AG04449 (cell line): ENCODE results near the gene NAAA.

Experiments
- CTCF ChIA-PET: fragments of 350-600 bp; formaldehyde crosslinking; extraction: SDS; loops from one replicate; lab custom pipeline; 2021; ENCODE audit warnings: antibody characterized with exemption; lab: Yijun Ruan, JAX
- POLR2A ChIA-PET: fragments of 400-600, 350-600 bp; formaldehyde crosslinking; extraction: SDS; loops from one replicate; lab custom pipeline; 2020; ENCODE audit warnings: antibody characterized with exemption, inconsistent platforms; lab: Yijun Ruan, JAX
- DNase-seq: peaks from one replicate; pipeline ENCODE4 v3.0.0-alpha.2; 2010; ENCODE audit warnings: low read depth, low spot score
- H3K4me3 ChIP-seq: 2 replicates; pipeline ENCODE4 v1.5.1; 2011; ENCODE audit warnings: low read depth, mild to moderate bottlenecking, control low read depth, low read length
- TF ChIP-seq, protein P1 (sequence below): IDR thresholded peaks from one replicate; pipeline ENCODE4 v1.5.1; 2011; ENCODE audit warnings: mild to moderate bottlenecking, moderate library complexity, low read length, control low read depth, inconsistent platforms; ENCODE audit not compliant: insufficient read depth; ENCODE audit errors: missing control alignments

Gene NAAA

DNA sequence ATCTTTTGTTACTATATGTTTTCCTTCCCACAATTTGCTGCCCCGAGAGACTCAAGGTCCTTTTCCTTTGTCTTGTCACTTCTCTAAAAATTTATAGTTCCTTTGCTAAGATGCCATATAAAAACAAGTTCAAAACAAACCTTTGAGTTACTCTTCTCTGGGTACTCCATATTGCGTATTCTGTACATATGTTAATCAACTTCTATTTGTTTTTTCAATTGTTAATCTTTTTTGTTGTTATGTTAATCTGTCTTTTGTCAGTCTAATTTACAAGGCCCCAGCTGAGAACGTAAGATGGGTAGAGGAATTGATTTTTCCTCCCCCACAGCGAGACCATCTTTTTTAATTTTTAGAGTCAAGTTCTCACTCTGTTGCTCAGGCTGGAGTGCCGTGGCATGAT is 31.4 kb downstream of the NAAA start:
- no peak overlapping the region for H3K4me3 ChIP-seq
- TF ChIP-seq, protein P1, sequence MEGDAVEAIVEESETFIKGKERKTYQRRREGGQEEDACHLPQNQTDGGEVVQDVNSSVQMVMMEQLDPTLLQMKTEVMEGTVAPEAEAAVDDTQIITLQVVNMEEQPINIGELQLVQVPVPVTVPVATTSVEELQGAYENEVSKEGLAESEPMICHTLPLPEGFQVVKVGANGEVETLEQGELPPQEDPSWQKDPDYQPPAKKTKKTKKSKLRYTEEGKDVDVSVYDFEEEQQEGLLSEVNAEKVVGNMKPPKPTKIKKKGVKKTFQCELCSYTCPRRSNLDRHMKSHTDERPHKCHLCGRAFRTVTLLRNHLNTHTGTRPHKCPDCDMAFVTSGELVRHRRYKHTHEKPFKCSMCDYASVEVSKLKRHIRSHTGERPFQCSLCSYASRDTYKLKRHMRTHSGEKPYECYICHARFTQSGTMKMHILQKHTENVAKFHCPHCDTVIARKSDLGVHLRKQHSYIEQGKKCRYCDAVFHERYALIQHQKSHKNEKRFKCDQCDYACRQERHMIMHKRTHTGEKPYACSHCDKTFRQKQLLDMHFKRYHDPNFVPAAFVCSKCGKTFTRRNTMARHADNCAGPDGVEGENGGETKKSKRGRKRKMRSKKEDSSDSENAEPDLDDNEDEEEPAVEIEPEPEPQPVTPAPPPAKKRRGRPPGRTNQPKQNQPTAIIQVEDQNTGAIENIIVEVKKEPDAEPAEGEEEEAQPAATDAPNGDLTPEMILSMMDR: no peak
- ChIA-PET CTCF (interaction anchor here (1.2 kb wide), 1 partner anchor 14 kb away, joined by 6 read pairs; no protein-coding TSS in a partner anchor), POLR2A (no interaction called here)
- DNase-seq: no peak

DNA sequence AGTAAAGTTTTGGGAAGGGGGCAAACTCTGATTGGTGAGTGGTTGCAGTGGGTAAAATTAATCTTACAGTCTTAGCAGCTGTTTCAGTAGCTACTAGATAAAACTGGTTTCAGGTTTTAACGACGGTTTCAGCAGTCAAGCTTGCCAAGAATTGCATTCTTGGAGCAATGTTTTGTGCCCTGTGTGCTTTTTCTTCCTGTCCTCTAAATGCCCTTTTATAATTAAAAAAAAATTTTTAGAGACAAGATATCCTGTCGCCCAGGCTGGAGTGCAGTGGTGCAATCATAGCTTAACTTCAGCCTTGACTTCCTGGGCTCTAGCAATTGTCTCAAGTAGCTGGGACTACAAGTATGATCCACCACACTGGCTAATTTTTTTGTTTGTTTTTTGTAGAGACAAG is 32.3 kb downstream of the NAAA start:
- DNase-seq: no peak
- POLR2A ChIA-PET: interaction anchor here (0.6 kb wide), 1 partner anchor 11 kb away, joined by 3 read pairs; no protein-coding TSS in a partner anchor
- CTCF ChIA-PET: interaction anchor here (0.9 to 1.2 kb wide), 3 partner anchors 13 to 15 kb away, joined by 3 to 6 read pairs (median 5); no protein-coding TSS in a partner anchor
- TF ChIP-seq, protein P1: no peak
- H3K4me3 ChIP-seq: no peak overlapping the region

DNA sequence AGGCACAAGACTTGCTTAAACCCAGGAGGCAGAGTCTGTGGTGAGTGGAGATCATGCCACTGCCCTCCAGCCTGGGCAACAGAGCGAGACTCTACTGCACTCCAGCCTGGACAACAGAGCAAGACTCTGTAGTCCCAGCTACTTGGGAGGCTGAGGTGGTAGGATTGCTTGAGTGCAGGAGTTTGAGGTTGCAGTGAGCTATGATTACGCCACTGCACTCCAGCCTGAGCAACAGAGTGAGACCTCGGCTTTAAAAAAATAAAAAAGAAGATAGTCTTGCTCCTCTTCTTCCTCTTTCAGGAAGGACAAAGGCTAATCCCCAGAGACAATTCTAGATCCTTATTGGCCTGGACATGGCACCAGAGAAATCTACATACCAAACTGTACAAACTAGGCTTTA is 32.8 kb downstream of the NAAA start:
- POLR2A ChIA-PET: interaction anchor here (0.6 kb wide), 1 partner anchor 12 kb away, joined by 3 read pairs; no protein-coding TSS in a partner anchor
- CTCF ChIA-PET: interaction anchor here (1.0 to 2.3 kb wide), 3 partner anchors 8 to 15 kb away, joined by 3 to 8 read pairs (median 5); no protein-coding TSS in a partner anchor
- no peak for DNase-seq

DNA sequence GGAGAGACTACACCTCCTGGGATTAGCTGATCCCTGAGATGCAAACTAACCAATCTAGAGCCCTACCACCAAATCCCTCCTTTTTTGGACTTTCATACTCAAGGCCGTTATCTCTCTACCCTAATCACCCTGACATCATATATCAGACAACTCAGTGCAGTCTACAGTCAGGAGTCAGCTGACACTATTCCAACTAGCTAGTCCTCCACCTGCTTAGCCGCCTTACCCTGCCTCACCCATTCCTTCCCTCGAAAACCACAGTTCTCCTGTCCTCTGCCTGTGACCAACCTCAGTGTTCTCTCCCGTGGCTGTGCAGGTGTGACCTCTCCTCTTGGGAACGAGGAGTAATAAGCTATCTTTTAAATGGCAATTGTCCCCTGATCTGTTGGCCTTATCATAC is 36.7 kb downstream of the NAAA start:
- CTCF ChIA-PET: interaction anchor here (2.3 to 5.0 kb wide), 3 partner anchors 9 to 12 kb away, joined by 9 to 43 read pairs (median 16); no protein-coding TSS in a partner anchor
- DNase-seq: no peak
- no peak overlapping the region for H3K4me3 ChIP-seq
- TF ChIP-seq, protein P1: no peak
- POLR2A ChIA-PET: no interaction called here

More for the DNA sequence above, 32.8 kb downstream of the NAAA start:
- no peak overlapping the region for H3K4me3 ChIP-seq
- TF ChIP-seq, protein P1: no peak

DNA sequence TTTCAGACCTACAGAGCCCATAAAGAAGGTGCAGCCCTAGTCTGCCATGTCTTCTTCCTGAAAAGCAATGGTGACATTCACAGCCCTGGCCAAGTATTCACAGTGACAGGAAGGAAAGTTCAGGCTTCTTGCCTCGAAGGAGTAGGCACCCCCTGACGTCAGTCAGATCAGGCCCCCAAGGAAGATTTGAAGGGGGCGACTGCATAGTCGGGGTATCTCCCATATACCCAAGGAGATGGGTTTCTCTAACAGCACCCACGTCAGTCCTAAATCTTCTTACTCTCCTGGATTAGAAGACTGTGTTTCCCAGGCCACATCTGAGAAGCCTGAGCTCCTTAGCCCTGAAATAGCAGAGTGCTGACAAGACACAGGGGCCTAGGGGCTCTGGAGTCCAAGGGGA is 38.5 kb downstream of the NAAA start, which contains the start of gene PPEF2:
TSS of gene PPEF2 (minus strand) at position 101 of the 400 bp plus-strand sequence. CDS start 6,127 bp downstream, outside the sequence.
- TF ChIP-seq, protein P1: no peak
- ChIA-PET CTCF (interaction anchor here (1.6 kb wide), 1 partner anchor 14 kb away, joined by 6 read pairs; no protein-coding TSS in a partner anchor), POLR2A (no interaction called here)
- DNase-seq: no peak
- H3K4me3 ChIP-seq: no peak within 1 kb of the TSS

DNA sequence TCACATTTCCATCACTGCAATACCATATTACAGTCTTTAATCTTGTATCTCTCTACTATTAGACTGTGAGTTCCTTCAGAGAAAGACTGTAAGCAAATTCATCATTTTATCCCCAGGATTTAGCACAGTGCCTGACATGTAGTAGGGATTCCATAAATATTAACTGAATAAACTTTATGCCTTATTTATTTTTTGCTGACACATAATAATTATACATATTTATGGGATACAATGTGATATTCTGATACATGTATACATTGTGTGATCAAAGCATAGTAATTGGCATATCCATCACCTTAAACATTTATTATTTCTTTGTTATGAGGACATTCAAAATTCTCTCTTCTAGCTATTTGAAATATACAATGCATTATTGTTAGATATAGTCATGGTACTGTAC is 42.3 kb downstream of the NAAA start:
- no peak for DNase-seq
- no peak overlapping the region for H3K4me3 ChIP-seq
- TF ChIP-seq, protein P1: no peak
- POLR2A ChIA-PET: interaction anchor here (0.7 kb wide), 1 partner anchor 168 kb away, joined by 3 read pairs; no protein-coding TSS in a partner anchor
- CTCF ChIA-PET: interaction anchor here (0.8 to 4.3 kb wide), 5 partner anchors 15 to 143 kb away, joined by 3 to 17 read pairs (median 3); no protein-coding TSS in a partner anchor
